ENCODE measurements around the gene RADIL.

GRCh38 chr7:4762121-4763055 is 121.1 kb downstream of the RADIL start:
- TF ChIP-seq GATA2 (IDR thresholded peaks at IDR 0.05; ENCODE audit: low read depth, low read length) (no peak), GATA3 (IDR thresholded peaks at IDR 0.05; ENCODE audit: low read depth, low read length) (no peak)

Data from SH-SY5Y (cell line).